Fibroblast of villous mesenchyme (primary cell): ENCODE data around the gene SORCS3. TPM values are rescaled to one million over a fixed set of nuclear protein-coding genes. Genes with fewer than 3 reads are reported as not detected.

Source experiments
- DNase-seq: peaks from one replicate; pipeline ENCODE4 v3.0.0-alpha.2; 2010; ENCODE audit warnings: low read depth
- H3K4me3 ChIP-seq: 2 replicates; pipeline ENCODE4 v1.5.1; 2011; ENCODE audit warnings: low read depth, mild to moderate bottlenecking, low read length
- CTCF ChIP-seq: IDR thresholded peaks from 2 replicates; pipeline ENCODE4 v1.5.1; 2012; ENCODE audit warnings: low read depth, mild to moderate bottlenecking, low read length; ENCODE audit not compliant: insufficient read depth
- total RNA-seq: library from RNA; depleted of rRNA; stranded (reverse); fragments of >200 nt; gene quantifications from 2 replicates; pipeline ENCODE4 v1.2.3, GENCODE V29; 2012

SORCS3 gene
- total RNA-seq, 1 donor = not detected

- no peak overlapping the region for H3K4me3 ChIP-seq
- no peak for DNase-seq
- TF ChIP-seq CTCF = no peak
These were observed 283.2 kb downstream of the SORCS3 start for GRCh38 chr10:104924101-104924795.

- peak; percentile 28 for TF ChIP-seq CTCF
- DNase-seq = peak; percentile 2
- no peak overlapping the region for H3K4me3 ChIP-seq
These were observed 284.3 kb downstream of the SORCS3 start for GRCh38 chr10:104925232-104925851.

GRCh38 chr10:104928734-104929133 lies 287.6 kb downstream of the SORCS3 start:
- DNase-seq = no peak
- H3K4me3 ChIP-seq = no peak overlapping the region
- no peak for TF ChIP-seq CTCF

GRCh38 chr10:104931612-104932134 lies 290.6 kb downstream of the SORCS3 start:
- H3K4me3 ChIP-seq = no peak overlapping the region

GRCh38 chr10:104935656-104936055 lies 294.6 kb downstream of the SORCS3 start:
- no peak overlapping the region for H3K4me3 ChIP-seq
- no peak for TF ChIP-seq CTCF

More at GRCh38 chr10:104931612-104932134, 290.6 kb downstream of the SORCS3 start:
- no peak for TF ChIP-seq CTCF
- DNase-seq = no peak

GRCh38 chr10:104937567-104937966 lies 296.5 kb downstream of the SORCS3 start:
- no peak overlapping the region for H3K4me3 ChIP-seq
- no peak for TF ChIP-seq CTCF
- peak; percentile 3 for DNase-seq

More at GRCh38 chr10:104935656-104936055, 294.6 kb downstream of the SORCS3 start:
- no peak for DNase-seq

- H3K4me3 ChIP-seq = no peak overlapping the region
- no peak for DNase-seq
- no peak for TF ChIP-seq CTCF
These were observed 296.9 kb downstream of the SORCS3 start for GRCh38 chr10:104938031-104938430.
